NCI-H1694 (cell line): ENCODE measurements around the gene TUT4.
A peak's percentile ranks its signal among the peaks of the same experiment; 100 is the strongest.
"Not testable (repeated sequence)": the region's sequence is repeated elsewhere in the genome, so short reads cannot be mapped to it uniquely, and the experiment has no call there.

Source experiments
- DNase-seq: peaks from one replicate; lab custom pipeline; 2025; lab: John Stamatoyannopoulos, UW

TUT4 gene, protein sequence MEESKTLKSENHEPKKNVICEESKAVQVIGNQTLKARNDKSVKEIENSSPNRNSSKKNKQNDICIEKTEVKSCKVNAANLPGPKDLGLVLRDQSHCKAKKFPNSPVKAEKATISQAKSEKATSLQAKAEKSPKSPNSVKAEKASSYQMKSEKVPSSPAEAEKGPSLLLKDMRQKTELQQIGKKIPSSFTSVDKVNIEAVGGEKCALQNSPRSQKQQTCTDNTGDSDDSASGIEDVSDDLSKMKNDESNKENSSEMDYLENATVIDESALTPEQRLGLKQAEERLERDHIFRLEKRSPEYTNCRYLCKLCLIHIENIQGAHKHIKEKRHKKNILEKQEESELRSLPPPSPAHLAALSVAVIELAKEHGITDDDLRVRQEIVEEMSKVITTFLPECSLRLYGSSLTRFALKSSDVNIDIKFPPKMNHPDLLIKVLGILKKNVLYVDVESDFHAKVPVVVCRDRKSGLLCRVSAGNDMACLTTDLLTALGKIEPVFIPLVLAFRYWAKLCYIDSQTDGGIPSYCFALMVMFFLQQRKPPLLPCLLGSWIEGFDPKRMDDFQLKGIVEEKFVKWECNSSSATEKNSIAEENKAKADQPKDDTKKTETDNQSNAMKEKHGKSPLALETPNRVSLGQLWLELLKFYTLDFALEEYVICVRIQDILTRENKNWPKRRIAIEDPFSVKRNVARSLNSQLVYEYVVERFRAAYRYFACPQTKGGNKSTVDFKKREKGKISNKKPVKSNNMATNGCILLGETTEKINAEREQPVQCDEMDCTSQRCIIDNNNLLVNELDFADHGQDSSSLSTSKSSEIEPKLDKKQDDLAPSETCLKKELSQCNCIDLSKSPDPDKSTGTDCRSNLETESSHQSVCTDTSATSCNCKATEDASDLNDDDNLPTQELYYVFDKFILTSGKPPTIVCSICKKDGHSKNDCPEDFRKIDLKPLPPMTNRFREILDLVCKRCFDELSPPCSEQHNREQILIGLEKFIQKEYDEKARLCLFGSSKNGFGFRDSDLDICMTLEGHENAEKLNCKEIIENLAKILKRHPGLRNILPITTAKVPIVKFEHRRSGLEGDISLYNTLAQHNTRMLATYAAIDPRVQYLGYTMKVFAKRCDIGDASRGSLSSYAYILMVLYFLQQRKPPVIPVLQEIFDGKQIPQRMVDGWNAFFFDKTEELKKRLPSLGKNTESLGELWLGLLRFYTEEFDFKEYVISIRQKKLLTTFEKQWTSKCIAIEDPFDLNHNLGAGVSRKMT (N-terminal part only)

DNA sequence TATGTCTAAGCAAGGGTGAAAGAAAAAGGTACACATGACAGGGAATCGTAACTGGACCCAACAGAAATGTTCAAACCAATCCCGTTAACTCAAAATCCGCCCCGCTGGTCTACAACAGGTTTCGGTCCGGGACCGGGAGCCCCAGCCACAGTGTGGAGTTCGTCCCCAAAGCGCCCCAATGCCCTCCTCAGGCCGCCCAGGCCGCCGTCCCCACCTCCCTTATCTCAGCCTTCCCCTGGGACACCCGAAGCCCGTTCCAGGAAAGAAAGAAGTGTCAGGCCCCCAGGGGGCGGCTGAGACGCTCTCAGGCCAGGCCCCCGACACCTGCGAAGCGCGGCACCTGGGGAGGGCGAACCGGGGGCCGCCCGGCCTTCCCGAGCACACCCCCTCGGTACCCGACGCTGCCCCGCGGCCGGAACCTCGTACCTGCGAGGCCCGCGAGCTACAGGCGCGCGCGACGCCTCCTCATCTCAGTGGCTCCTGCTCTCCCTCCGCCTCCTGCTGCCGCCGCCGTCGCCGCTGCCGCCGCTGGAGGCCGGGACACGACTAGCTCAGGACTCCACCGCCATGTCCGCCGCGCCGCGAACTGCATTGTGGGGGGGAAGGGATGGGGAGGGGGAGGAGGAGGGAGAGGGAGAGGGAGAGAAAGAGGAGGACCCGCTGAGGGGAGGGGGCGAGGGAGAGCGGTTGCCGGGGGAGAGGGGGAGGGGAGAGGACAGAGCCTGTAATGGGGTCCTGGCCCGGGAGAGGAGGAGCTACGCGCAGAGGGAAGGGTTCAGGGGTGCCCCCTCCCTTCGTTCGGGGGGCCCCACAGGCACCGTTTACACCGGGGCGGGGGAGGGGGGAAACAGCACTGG is at the start of gene TUT4:
TUT4 (minus strand) TSS at position 588 of the 857 bp plus-strand sequence. CDS start 26,812 bp downstream, outside the sequence.
- DNase-seq = peak; percentile 88

DNA sequence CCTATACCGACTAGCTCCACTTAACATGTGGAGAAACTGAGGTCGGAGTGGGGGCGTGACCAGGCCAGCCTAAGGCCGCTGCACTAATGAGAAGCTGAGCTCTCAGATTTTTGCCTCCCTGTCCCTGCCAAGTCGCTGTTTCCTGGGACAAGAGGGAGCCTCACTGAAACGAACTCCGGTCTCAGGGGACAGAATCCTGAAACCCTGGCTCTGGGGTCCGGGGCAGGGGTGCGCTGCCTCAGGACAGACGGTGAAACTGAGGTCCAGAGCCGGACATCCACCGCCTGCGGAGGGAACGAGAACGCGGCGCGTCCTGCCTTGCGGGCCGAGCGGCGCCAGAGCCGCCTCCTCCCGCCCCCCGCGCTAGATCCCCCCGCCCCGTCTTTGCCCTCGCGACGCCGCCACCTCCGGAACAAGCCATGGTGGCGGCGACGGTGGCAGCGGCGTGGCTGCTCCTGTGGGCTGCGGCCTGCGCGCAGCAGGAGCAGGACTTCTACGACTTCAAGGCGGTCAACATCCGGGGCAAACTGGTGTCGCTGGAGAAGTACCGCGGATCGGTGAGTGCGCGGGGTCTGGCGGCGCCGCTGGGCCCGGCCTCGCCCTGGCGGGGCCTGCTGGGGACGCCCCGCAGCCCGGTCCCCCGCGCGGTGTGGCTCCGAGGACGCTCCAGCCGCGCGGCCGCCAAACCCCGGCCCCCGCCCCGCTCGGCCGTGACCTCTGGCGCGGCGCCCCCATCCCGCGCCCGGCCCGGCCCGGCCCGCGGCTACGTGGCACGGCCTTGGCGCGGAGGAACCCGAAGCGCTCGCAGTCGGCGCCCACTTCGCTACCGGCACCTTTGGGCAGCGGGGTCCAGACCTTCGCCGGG is 49.3 kb upstream of the TUT4 start, which contains the start of gene GPX7:
GPX7 (plus strand) TSS at position 381 of the 865 bp plus-strand sequence; CDS start at position 420, 39 bp downstream.
- DNase-seq = no peak

DNA sequence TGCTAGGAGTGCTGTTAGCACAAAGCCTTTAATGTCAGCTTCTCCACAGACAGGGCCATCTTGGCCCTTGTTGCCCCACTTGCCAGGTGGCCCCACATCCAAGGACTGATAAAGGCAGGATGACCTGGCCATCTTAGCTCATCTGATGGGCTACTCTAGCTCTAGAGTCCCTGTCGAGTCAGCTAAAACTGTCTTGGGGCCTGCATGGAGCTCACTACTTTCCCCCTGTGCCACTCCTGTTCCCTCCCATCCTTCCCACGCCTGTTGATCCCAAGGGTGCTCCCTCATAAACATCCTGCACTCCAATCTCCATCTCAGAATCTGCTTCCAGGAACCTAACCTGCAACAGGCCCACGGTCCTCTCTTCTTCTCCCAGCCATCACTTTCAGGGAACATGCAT is 48.6 kb upstream of the TUT4 start:
- no peak for DNase-seq

DNA sequence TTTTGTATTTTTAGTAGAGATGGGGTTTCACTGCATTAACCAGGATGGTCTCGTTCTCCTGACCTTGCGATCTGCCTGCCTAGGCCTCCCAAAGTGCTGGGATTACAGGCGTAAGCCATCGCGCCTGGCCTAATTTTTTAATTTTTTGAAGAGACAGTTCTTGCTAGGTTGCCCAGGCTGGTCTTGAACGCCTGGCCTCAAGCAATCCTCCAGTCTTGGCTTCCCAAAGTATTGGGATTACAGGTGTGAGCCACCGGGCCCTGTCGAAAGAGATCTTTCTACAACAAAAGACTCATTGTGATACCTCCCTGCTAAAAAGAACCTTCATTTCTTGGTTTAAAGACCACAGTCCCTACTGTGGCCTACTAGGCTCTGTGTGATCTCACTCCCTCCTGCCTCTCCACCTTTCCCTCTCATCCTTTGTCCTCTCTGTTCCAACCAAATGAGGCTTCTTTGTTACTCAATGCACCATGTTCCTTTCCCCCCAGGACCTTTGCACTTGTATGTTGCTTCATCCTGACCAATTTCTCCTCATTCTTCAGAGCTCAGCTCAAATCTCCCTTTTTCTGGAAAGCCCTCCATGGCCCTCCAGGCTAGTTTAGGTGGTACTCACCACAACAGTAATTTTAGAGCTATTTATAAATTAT is 47.8 kb upstream of the TUT4 start:
- no peak for DNase-seq

DNA sequence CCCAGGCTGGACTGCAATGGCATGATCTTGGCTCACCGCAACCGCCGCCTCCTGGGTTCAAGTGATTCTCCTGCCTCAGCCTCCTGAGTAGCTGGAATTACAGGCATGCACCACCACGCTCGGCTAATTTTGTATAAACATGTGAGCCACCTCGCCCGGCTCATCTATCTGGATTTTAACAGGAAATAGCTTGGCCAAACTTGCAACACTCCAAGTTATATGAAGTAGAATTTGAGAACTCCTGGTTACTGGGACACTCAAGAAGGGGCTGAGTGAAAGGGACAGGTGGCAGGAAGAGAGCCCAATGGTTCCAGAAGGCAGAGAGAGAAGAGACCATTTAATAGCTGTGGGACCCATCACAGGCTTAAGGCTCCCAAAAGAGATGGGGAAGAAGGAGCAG is 46.3 kb upstream of the TUT4 start:
- no peak for DNase-seq

DNA sequence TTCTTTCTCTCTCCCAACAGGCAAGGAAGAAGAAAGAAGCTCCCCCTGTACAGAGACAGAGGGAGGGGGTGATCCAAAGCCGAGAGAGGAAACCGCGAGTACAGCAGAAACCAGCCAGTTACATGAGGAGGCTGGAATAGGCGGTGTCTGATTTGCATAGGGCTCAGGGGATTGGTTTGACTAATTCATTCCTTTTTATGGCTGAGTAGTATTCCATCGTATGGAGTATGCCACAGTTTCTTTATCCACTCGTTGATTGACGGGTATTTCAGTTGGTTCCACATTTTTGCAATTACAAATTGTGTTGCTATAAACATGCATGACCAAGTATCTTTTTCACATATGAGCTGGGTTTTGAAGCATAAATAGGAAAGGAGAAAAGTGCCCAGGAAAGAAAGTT is 45.8 kb upstream of the TUT4 start:
- DNase-seq = no peak

DNA sequence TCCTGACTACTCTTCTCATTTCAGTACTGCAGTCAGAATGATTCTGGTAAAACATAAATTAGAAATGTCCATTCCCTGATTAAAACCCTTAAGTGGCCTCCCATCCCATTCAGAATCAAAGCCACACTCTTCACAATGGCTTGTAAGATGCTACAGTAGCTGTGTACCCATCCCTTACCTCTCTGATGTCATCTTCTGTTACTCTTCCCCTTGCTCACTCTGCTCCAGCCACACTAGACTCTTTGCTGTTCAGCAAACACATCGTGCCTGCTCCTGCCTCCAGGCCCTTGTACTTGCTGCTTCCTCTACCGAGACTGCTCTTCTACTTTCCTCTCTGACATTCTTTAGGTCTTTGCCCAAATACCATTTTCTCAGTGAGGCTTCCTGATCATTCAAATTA is 45.0 kb upstream of the TUT4 start:
- no peak for DNase-seq

DNA sequence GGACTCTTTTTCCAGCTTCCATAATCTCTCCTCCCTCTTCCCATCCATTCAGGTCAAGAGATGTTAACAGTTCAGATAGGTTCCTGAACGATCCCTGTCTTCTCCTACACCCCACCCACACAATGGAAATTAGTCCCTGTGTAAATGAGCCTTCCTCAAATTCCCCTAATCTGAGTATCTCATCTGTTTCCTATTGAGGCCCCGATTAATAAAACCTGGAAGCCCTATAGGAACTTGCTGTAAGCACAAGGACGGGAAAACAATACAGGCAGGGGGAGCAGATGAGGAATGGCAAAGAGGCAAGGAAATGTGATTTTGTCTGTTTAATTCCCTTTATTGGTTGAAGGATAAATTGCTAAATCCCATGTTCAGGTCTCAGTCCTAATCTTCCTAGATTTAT is 42.2 kb upstream of the TUT4 start:
- DNase-seq = no peak

DNA sequence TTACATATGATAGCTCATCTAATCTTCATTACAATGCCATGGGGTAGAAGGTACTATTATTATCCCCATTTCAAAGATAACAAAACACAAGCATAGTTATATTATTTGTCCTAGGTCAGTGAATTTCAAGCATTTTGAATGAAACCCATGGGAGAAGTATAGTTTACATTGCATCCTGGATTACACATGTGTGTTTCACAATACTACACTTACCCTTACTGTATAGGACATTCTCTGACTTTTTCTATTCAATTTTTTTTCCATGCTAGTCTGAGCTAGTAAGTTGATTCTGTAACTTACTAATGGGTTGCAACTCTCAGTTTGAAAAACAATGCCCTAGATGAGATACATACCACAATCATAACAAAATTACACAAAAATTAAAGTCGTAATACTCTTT is 40.6 kb upstream of the TUT4 start:
- DNase-seq = no peak

DNA sequence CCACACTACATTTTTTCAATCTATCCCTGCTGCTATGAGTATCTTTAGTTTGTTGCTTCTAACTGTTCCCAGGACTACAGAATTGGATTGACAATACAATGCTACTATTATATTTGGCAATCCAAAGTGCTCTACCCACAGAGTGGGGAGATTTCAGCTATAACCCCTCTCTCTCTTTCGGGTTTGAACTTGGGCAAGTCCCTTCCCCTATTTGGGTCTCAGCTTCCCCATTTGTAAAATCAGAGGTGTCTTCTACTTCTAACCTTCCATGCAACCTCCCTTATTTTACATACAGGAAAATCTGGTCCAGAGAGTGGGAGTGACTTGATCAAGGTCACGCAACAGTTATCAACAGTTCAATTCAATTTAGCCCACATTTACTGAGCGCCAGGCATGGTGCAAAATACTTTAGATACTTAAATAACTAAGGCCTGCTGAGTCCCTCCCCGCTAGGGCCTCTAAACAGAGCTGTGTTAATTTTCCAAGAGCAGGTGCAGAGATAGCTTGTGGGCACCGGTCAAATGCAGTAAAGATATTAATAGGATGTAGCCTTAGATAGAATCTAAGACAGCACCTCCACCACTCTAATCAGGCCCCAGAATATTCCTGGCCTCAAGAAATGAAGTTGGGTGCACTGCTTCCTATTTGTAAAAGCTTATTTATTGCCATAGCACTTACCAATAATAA is 39.9 kb upstream of the TUT4 start:
- DNase-seq = no peak

DNA sequence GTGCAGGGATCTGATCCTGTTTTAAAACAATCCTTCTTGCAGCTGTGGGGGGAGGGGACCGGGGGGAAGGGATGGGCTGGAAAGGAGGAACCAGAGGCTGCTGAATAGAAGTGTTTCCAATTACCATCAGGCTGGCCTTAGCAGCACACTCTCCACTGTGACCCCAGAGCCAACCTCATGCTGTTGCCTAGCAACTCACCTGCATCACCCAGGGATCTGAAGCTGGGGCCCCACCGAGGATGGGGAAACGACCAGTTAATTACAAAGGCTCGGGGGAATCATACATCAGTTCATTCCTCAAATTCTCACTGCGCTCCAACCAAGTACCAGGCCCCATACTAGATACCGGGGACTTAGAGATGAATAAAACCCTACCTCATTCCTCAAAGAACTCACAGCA is 37.4 kb upstream of the TUT4 start:
- DNase-seq = no peak

DNA sequence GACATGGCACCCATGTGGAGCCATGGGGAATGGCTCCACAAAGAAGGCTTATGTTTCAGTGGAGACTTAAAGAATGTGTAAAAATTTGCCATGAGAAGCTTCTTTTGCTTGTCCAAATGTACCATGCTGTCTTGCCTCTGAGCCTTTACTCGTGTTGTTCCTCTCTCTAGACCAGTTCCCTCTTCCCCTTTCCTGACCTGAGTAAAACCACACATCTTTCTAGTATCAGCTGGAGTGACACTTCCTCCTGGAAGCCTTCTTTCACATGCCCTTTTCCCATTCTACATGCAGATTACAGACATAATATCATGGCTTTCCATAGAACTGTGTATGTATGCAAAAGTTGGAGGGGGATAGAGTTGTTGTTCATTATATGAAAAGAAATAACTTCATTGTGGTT is 35.6 kb upstream of the TUT4 start:
- no peak for DNase-seq

DNA sequence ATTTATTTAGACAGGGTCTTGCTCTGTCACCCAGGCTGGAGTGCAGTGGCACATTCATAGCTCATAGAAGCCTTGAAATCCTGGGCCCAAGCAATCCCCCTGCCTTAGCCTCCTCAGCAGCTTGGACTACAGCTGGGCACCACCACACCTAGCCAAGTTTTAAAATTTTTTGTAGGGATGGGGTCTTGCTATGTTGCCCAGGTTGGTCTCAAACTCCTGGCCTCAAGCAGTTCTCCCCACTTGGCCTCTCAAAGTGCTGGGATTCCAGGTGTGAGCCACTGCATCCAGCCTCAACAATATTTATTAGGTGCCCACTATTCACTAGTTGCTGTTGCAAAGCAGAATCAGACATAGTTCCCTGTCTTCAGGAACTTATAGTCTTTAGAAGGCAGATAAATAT is 35.1 kb upstream of the TUT4 start:
- DNase-seq = no peak

DNA sequence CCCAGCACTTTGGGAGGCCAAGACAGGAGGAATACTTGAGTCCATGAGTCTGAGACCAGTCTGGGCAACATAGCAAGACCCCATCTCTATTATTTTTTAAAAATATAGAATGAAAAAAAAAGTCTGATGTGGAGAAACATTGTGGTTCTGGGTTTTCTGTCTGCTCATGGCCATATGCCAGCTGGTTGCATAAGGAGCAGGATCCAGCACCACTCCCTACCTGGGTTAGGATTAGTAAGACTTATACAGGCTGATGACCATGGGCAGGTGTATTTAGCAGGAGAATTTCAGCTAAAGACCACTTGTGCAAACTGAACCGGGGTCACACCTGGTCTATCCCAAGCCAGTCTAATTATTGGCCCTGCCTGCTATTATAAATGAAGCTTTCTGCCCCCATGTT is 32.6 kb upstream of the TUT4 start:
- no peak for DNase-seq

DNA sequence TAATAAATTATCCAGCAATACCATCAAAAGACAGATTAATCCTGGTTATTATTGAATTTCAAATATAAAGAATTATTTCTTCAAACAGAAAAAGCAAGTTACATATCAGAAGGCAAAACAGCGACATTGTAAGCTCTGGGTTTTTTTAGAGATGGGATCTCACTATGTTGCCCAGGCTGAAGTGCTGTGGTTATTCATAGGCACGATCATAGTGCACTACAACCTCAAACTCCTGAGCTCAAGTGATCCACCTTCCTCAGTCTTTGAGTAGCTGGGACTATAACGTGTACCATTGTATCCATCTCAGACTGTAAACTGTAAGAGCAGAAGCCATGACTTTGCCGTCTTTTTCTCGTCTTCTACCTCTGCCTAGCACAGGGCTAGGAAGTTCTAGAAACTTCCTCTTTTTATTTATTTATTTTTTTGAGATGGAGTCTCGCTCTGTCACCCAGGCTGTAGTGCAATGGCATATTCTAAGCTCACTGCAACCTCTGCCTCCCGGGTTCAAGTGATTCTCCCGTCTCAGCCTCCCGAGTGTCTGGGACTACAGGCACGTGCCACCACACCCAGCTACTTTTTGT is 29.3 kb upstream of the TUT4 start:
- DNase-seq = no peak

DNA sequence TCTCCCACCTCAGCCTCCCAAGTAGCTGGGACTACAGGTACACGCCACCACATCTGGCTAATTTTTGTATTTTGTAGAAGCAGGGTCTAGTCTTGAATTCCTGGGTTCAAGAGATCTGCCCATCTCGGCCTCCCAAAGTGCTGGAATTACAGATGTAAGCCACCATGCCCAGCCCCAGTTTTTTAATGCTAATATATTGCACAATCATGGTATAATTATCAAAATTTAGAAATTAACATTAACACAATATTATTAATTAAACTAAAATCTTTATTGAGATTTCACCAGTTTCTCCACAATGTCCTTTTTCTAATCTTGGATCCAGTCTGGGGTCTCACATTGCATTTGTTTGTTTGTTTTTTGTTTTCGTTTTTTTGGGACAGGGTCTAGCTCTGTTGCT is 27.4 kb upstream of the TUT4 start:
- no peak for DNase-seq

DNA sequence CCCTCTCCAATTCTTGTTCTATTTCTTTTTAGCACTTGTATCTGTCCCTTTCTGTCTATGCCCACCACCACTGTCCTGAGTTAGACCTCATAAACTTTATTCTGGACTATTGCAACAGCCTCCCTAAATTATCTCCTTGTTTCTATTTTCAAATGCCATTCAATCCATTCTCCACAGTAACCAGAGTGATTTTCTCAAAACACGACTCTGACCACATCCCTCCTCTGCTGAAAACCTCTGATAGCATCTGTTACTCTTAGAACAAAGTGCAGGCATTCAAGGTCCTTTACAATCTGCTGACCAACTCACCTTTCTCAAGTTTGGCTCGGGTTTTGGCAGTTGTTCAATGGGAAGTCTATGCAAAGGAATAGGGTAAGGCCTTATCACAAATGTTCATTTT is 26.5 kb upstream of the TUT4 start:
- DNase-seq = no peak

DNA sequence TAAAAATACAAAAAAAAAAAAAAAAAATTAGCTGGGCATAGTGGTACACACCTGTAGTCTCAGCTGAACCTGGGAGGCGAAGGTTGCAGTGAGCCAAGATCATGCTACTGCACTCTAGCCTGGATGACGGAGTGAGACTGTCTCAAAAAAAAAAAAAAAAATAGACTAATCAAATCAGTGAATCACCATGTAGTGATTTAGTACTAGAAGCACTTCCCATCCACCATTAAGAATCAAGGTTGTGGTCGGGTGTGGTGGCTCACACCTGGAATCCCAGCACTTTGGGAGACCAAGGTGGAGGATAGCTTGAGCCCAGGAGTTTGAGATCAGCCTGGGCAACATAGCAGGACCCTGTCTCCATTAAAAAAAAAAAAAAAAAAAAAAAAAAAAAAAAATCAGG is 25.2 kb upstream of the TUT4 start:
- not testable (repeated sequence) for DNase-seq

DNA sequence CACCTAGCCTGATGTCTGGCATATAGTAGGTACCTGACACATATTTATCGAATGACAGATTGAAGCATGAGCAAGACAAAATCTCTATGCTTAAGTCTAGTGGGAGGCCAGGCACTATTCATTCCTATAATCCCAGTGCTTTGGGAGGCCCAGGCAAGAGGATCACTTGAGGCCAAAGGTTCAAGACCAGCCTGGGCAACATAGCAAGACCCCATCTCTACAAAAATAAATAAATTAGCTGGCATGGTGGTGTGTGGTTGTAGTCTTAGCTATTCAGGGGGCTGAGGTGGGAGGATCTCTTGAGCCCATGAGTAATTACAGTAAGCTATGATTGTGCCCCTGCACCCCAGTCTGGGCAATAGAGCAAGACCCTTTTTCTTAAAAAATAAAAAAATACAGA is 23.2 kb upstream of the TUT4 start:
- no peak for DNase-seq
